PC-3 (cell line): Measurements from ENCODE around the gene POLR3E. TPM values are rescaled to one million over a fixed set of nuclear protein-coding genes. Genes with fewer than 3 reads are reported as not detected.

Experiments used
- ATAC-seq: fragments of 200-7000 bp; cut with Tn5 transposase; 2 replicates; pipeline ENCODE4 v1.9.1; 2020; ENCODE audit warnings: mild to moderate bottlenecking, moderate library complexity
- BruUV-seq: library from RNA; stranded (reverse); fragments of 400-500 nt; replicated peaks from 2 replicates; lab custom pipeline; 2021; lab: Mats Ljungman, UMichigan
- CTCF ChIA-PET: fragments of 300-600 bp; sonication (Branson Sonifier 250); formaldehyde crosslinking; loops from one replicate; lab custom pipeline; 2022; ENCODE audit warnings: antibody characterized with exemption; lab: Charles Lee
- POLR2A ChIA-PET: fragments of 300-600 bp; sonication (Branson Sonifier 250); formaldehyde crosslinking; loops from one replicate; lab custom pipeline; 2022; ENCODE audit warnings: antibody characterized with exemption; ENCODE audit not compliant: unreplicated experiment; lab: Charles Lee
- DNase-seq: peaks from one replicate; pipeline ENCODE4 v3.0.0-alpha.2; 2015
- H2AFZ ChIP-seq: fragments of 300-600 bp; sonication (generic); 2 replicates; pipeline ENCODE4 v1.6.0; 2016; ENCODE audit warnings: antibody characterized with exemption, low read length
- H3F3A ChIP-seq: fragments of 300-600 bp; sonication (generic); one replicate; pipeline ENCODE4 v1.6.0; 2017; ENCODE audit warnings: antibody characterized with exemption, low read length, control low read depth, mild to moderate bottlenecking; ENCODE audit not compliant: unreplicated experiment
- H3K27ac ChIP-seq: fragments of 300-600 bp; sonication (generic); 2 replicates; pipeline ENCODE4 v1.5.1; 2016; ENCODE audit warnings: mild to moderate bottlenecking, low read length
- H3K27me3 ChIP-seq: fragments of 300-600 bp; sonication (generic); 2 replicates; pipeline ENCODE4 v1.6.1; 2016; ENCODE audit warnings: low read length, mixed read lengths
- H3K36me3 ChIP-seq: fragments of 300-600 bp; sonication (generic); 2 replicates; pipeline ENCODE4 v1.6.1; 2016; ENCODE audit warnings: low read depth, mixed run types, low read length, mixed read lengths
- H3K4me1 ChIP-seq: fragments of 300-600 bp; sonication (generic); 2 replicates; pipeline ENCODE4 v1.5.1; 2016; ENCODE audit warnings: low read length; ENCODE audit not compliant: insufficient read depth
- H3K4me2 ChIP-seq: fragments of 300-600 bp; sonication (generic); 2 replicates; pipeline ENCODE4 v1.6.0; 2016; ENCODE audit warnings: low read length
- H3K4me3 ChIP-seq: fragments of 300-600 bp; sonication (generic); 2 replicates; pipeline ENCODE4 v1.5.1; 2016; ENCODE audit warnings: mild to moderate bottlenecking, low read length, mixed read lengths
- H3K79me2 ChIP-seq: fragments of 300-600 bp; sonication (generic); 2 replicates; pipeline ENCODE4 v1.6.1; 2017; ENCODE audit warnings: low read length, mixed read lengths
- H3K9ac ChIP-seq: fragments of 300-600 bp; sonication (generic); 2 replicates; pipeline ENCODE4 v1.6.0; 2016; ENCODE audit warnings: mild to moderate bottlenecking, low read length
- H3K9me2 ChIP-seq: fragments of 300-600 bp; sonication (generic); replicated peaks from 2 replicates; pipeline ENCODE4 v1.6.1; 2016; ENCODE audit warnings: mixed run types, low read length, mixed read lengths
- H3K9me3 ChIP-seq: fragments of 300-600 bp; sonication (generic); 2 replicates; pipeline ENCODE4 v1.6.1; 2016; ENCODE audit warnings: low read length, mixed read lengths
- H4K20me1 ChIP-seq: fragments of 300-600 bp; sonication (generic); 2 replicates; pipeline ENCODE4 v1.6.1; 2016; ENCODE audit warnings: low read length, mixed read lengths
- CTCF ChIP-seq: fragments of 300-600 bp; sonication (generic); conservative IDR thresholded peaks from 2 replicates; pipeline ENCODE4 v1.5.1; 2017; ENCODE audit warnings: antibody characterized with exemption, low read depth, mild to moderate bottlenecking, low read length
- EZH2 ChIP-seq: fragments of 300-600 bp; sonication (generic); IDR thresholded peaks from one replicate; pipeline ENCODE4 v1.6.1; 2017; ENCODE audit warnings: antibody characterized with exemption, mild to moderate bottlenecking, low read length; ENCODE audit not compliant: unreplicated experiment
- EZH2phosphoT487 ChIP-seq: fragments of 300-600 bp; sonication (generic); IDR thresholded peaks from 2 replicates; pipeline ENCODE4 v1.6.1; 2018; ENCODE audit warnings: mild to moderate bottlenecking, antibody characterized with exemption, low read length, borderline replicate concordance
- intact Hi-C: fragments of 100-400 bp; cut with micrococcal nuclease; formaldehyde crosslinking; loops from 2 replicates; pipeline ENCODE4 v1.9.0; 2023
- total RNA-seq: library from RNA; depleted of rRNA; stranded (reverse); fragments of >200 nt; gene quantifications from 2 replicates; pipeline ENCODE4 v1.2.3, GENCODE V29; 2014

POLR3E gene
- total RNA-seq, 1 experiment from 2014 or later: 48.8 TPM

GRCh38 chr16:22302776-22303363 lies 5.7 kb downstream of the POLR3E start:
- H3K36me3 ChIP-seq: peaks cover 7% of the 10 kb centered on the region
- H3K9me2 ChIP-seq: no peaks in the 10 kb centered on the region
- H2AFZ ChIP-seq: no peak overlapping the region
- H3K9me3 ChIP-seq: no peaks in the 10 kb centered on the region
- H3K27ac ChIP-seq: no peak overlapping the region
- ChIA-PET CTCF (no interaction called here), POLR2A (no interaction called here)
- H3K9ac ChIP-seq: no peak overlapping the region
- no peak for TF ChIP-seq CTCF
- no peak for TF ChIP-seq EZH2
- TF ChIP-seq EZH2phosphoT487: no peak
- no peaks in the 10 kb centered on the region for H3K27me3 ChIP-seq
- no peaks in the 10 kb centered on the region for H3K4me1 ChIP-seq
- DNase-seq (no peak), ATAC-seq (no peak)
- H3K79me2 ChIP-seq: peaks cover 54% of the 10 kb centered on the region
- BruUV-seq: no TSS peak
- no peak overlapping the region for H3K4me3 ChIP-seq
- intact Hi-C loops: no loop called here
- no peak overlapping the region for H3K4me2 ChIP-seq
- H4K20me1 ChIP-seq: peaks cover 17% of the 10 kb centered on the region
- no peaks in the 10 kb centered on the region for H3F3A ChIP-seq

- CTCF ChIA-PET: no interaction called here
- no TSS peak for BruUV-seq
- POLR2A ChIA-PET: no interaction called here
These were observed 7.2 kb downstream of the POLR3E start for GRCh38 chr16:22304411-22304810.

More at GRCh38 chr16:22304411-22304810, 7.2 kb downstream of the POLR3E start:
- H3F3A ChIP-seq: no peaks in the 10 kb centered on the region
- no peaks in the 10 kb centered on the region for H3K4me1 ChIP-seq
- H3K9me3 ChIP-seq: no peaks in the 10 kb centered on the region
- DNase-seq: no peak
- no peak overlapping the region for H3K4me2 ChIP-seq
- peaks cover 39% of the 10 kb centered on the region for H3K79me2 ChIP-seq
- H3K9ac ChIP-seq: no peak overlapping the region
- intact Hi-C loops: no loop called here
- no peaks in the 10 kb centered on the region for H3K27me3 ChIP-seq
- no peak for ATAC-seq
- H2AFZ ChIP-seq: no peak overlapping the region
- TF ChIP-seq CTCF: no peak
- no peak for TF ChIP-seq EZH2phosphoT487
- no peak for TF ChIP-seq EZH2
- no peaks in the 10 kb centered on the region for H3K9me2 ChIP-seq
- peaks cover 7% of the 10 kb centered on the region; the same call in 1 of the 2 replicates for H4K20me1 ChIP-seq
- no peak overlapping the region for H3K4me3 ChIP-seq
- H3K36me3 ChIP-seq: peaks cover 14% of the 10 kb centered on the region
- H3K27ac ChIP-seq: no peak overlapping the region
